Midbrain (tissue), 1 donor: ENCODE data around the gene PMS1.
"Not testable (repeated sequence)": the region's sequence is repeated elsewhere in the genome, so short reads cannot be mapped to it uniquely, and the experiment has no call there.

Experiments used
- DNase-seq: peaks from one replicate; lab custom pipeline; 2025; lab: John Stamatoyannopoulos, UW

The PMS1 gene

GRCh38 chr2:189818249-189819038, 34.2 kb downstream of the PMS1 start:
- no peak for DNase-seq

GRCh38 chr2:189819297-189819704, 35.1 kb downstream of the PMS1 start:
- no peak for DNase-seq

GRCh38 chr2:189821953-189822748, 37.9 kb downstream of the PMS1 start:
- DNase-seq = no peak

GRCh38 chr2:189824694-189825396, 40.6 kb downstream of the PMS1 start:
- no peak for DNase-seq

GRCh38 chr2:189826039-189826438, 41.8 kb downstream of the PMS1 start:
- no peak for DNase-seq

- DNase-seq = no peak
Observed at GRCh38 chr2:189829102-189829833, 45.0 kb downstream of the PMS1 start.

- no peak for DNase-seq
Observed at GRCh38 chr2:189830510-189830909, 46.3 kb downstream of the PMS1 start.

GRCh38 chr2:189834059-189834458, 49.8 kb downstream of the PMS1 start:
- DNase-seq = no peak

GRCh38 chr2:189834642-189835041, 50.4 kb downstream of the PMS1 start:
- DNase-seq = not testable (repeated sequence)

GRCh38 chr2:189835855-189836558, 51.8 kb downstream of the PMS1 start:
- DNase-seq = no peak

- no peak for DNase-seq
Observed at GRCh38 chr2:189836644-189837043, 52.4 kb downstream of the PMS1 start.

- DNase-seq = no peak
Observed at GRCh38 chr2:189837326-189837725, 53.1 kb downstream of the PMS1 start.

- DNase-seq = no peak
Observed at GRCh38 chr2:189841019-189841418, 56.8 kb downstream of the PMS1 start.

GRCh38 chr2:189848276-189848675, 64.0 kb downstream of the PMS1 start:
- DNase-seq = no peak

- DNase-seq = no peak
Observed at GRCh38 chr2:189849550-189849949, 65.3 kb downstream of the PMS1 start.

GRCh38 chr2:189851174-189851826, 67.0 kb downstream of the PMS1 start:
- DNase-seq = no peak

GRCh38 chr2:189854187-189854586, 69.9 kb downstream of the PMS1 start:
- DNase-seq = no peak

- no peak for DNase-seq
Observed at GRCh38 chr2:189854940-189855339, 70.7 kb downstream of the PMS1 start.

GRCh38 chr2:189858291-189858690, 74.0 kb downstream of the PMS1 start:
- no peak for DNase-seq

GRCh38 chr2:189860161-189860560, 75.9 kb downstream of the PMS1 start:
- DNase-seq = no peak

- DNase-seq = no peak
Observed at GRCh38 chr2:189862751-189863150, 78.5 kb downstream of the PMS1 start.
